ENCODE results near the gene MYO15B.

Gene MYO15B

DNA sequence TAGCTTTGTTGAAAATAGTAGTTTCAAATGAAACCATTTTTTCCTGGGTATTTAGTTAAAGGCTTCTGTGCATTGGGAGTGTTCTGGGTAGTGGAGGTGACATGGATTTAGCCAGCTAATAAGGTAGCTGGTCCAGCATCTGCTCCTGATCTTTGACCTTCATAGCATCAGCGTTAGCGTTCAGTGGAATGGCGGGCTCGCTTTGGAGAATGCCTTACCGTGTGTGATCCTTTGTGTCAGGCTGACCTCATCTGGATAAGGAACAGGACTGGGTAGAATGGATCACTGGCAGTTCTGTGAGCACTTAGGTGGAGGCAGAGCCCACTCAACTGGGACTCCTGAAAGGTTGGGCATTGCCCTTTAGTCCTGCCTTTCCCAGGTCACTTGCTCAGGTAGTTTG lies 83.3 kb downstream of the MYO15B start:
- DNase-seq: no peak

GRCh38 chr17:75672011-75672410 lies 84.4 kb downstream of the MYO15B start:
- no peak for DNase-seq

DNA sequence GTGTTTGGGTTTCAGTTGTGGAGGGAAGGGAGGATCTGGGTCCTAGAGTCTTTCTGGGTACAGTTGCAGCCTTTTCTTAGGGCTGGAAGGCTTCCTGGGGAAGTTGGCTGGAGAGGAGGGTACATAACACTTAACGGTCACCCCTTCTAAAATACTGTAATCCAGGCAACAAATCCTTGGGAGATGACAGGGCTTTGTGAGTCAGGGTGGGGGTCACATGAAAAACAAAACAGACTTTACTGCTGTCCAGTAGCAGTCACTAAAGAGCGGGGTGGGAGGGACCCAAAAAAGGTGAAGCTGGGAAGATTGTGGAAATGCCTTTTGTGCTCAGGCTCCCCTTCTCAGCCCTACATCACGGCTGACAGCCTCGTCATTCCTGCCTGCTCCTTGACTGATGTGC lies 85.9 kb downstream of the MYO15B start:
- DNase-seq: no peak
